Transverse colon (tissue), 4 donors: ENCODE data around the gene CDK17.

Experiments used
- EP300 ChIP-seq: sonication (generic); formaldehyde crosslinking; IDR thresholded peaks from one replicate; pipeline ENCODE4 v1.6.1; 2017; ENCODE audit warnings: antibody characterized with exemption, low read depth
- POLR2A ChIP-seq: fragments of 450-650 bp; IDR thresholded peaks from one replicate; pipeline ENCODE4 v1.6.1; 2016; ENCODE audit warnings: antibody characterized with exemption, mild to moderate bottlenecking, moderate library complexity
- POLR2AphosphoS5 ChIP-seq, 3 donors: sonication (generic); formaldehyde crosslinking; IDR thresholded peaks; one replicate each; pipeline ENCODE4 v1.6.1; 2016; ENCODE audit warnings: antibody characterized with exemption in 3 of 3
- TF ChIP-seq, protein P1 (sequence below), 5 experiments: fragments of 200-600 bp in 3 of 5; fragments of 450-650 bp in 2 of 5; sonication (generic) in 3 of 5; IDR thresholded peaks; 1 replicate in 2 of 5; 2 replicates in 3 of 5; pipeline ENCODE4 v1.5.1; 2016 to 2017; ENCODE audit warnings: antibody characterized with exemption in 5 of 5, inconsistent platforms in 3 of 5, mild to moderate bottlenecking in 2 of 5, moderate library complexity in 1 of 5

DNA sequence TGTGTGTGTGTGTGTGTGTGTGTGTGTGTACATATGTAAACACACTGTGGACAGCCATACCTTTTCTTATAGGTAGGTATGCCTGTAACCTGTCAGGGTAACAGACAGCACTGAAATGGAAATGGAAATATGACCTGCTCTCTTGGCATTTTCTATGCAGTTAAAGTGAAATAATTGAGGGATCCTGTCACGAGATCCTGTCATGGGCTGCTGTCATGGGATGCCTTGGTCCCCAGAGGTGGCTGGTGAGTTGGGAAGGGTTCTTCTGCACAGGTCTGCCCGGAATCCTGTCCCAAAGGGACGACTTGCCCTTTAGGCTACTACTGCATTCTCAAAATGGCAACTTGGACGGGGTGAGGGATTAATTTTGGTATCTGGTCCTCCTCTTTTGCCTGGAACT, 158.8 kb downstream of the CDK17 start:
- TF ChIP-seq POLR2A: no peak
- no peak for TF ChIP-seq POLR2AphosphoS5 (IDR thresholded peaks at IDR 0.05)
- TF ChIP-seq, protein P1, sequence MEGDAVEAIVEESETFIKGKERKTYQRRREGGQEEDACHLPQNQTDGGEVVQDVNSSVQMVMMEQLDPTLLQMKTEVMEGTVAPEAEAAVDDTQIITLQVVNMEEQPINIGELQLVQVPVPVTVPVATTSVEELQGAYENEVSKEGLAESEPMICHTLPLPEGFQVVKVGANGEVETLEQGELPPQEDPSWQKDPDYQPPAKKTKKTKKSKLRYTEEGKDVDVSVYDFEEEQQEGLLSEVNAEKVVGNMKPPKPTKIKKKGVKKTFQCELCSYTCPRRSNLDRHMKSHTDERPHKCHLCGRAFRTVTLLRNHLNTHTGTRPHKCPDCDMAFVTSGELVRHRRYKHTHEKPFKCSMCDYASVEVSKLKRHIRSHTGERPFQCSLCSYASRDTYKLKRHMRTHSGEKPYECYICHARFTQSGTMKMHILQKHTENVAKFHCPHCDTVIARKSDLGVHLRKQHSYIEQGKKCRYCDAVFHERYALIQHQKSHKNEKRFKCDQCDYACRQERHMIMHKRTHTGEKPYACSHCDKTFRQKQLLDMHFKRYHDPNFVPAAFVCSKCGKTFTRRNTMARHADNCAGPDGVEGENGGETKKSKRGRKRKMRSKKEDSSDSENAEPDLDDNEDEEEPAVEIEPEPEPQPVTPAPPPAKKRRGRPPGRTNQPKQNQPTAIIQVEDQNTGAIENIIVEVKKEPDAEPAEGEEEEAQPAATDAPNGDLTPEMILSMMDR (IDR thresholded peaks at IDR 0.05): no peak
- TF ChIP-seq EP300: no peak
